Neural crest cell (in vitro differentiated cells): Measurements from ENCODE around the gene CENPM. TPM values are rescaled to one million over a fixed set of nuclear protein-coding genes. Genes with fewer than 3 reads are reported as not detected.

Experiments
- DNase-seq: peaks from one replicate; pipeline ENCODE4 v3.0.0; 2021; ENCODE audit warnings: low read depth, mixed read lengths, low spot score
- H3K27ac Mint-ChIP-seq: one replicate; pipeline ENCODE4 v1.8.0; 2021; ENCODE audit warnings: mild to moderate bottlenecking, mixed read lengths; ENCODE audit not compliant: unreplicated experiment
- H3K27me3 Mint-ChIP-seq: 2 replicates; pipeline ENCODE4 v1.8.0; 2021; ENCODE audit warnings: low read depth, mild to moderate bottlenecking, mixed read lengths
- H3K36me3 Mint-ChIP-seq: 2 replicates; pipeline ENCODE4 v1.8.0; 2021; ENCODE audit warnings: low read depth, mild to moderate bottlenecking, mixed read lengths
- H3K4me1 Mint-ChIP-seq: 2 replicates; pipeline ENCODE4 v1.8.0; 2021; ENCODE audit warnings: mixed read lengths
- H3K4me3 Mint-ChIP-seq: one replicate; pipeline ENCODE4 v1.8.0; 2021; ENCODE audit warnings: mild to moderate bottlenecking, mixed read lengths
- H3K9me3 Mint-ChIP-seq: 2 replicates; pipeline ENCODE4 v1.8.0; 2021; ENCODE audit warnings: mixed read lengths
- CTCF ChIP-seq: fragments of 200-600 bp; sonication (generic); conservative IDR thresholded peaks from 2 replicates; pipeline ENCODE4 v1.5.0; 2021; ENCODE audit warnings: antibody characterized with exemption, mild to moderate bottlenecking
- total RNA-seq: library from RNA; stranded (reverse); gene quantifications from 2 replicates; pipeline ENCODE4 v1.2.1, GENCODE V29; 2021

Gene CENPM
- total RNA-seq, 1 donor from 2014 or later: 48.9 TPM

- Mint-ChIP-seq H3K27me3 (no peaks in the 10 kb centered on the region), H3K36me3 (no peaks in the 10 kb centered on the region), H3K9me3 (no peaks in the 10 kb centered on the region), H3K4me1 (peaks cover 37% of the 10 kb centered on the region), H3K4me3 (peak overlapping the region; percentile 19), H3K27ac (no peak overlapping the region)
- no peak for TF ChIP-seq CTCF
- DNase-seq: no peak
Measured at GRCh38 chr22:41964112-41964491, 17.1 kb upstream of the CENPM start.

GRCh38 chr22:41963453-41964111 is 16.6 kb upstream of the CENPM start:
- H3K4me1 Mint-ChIP-seq: peaks cover 37% of the 10 kb centered on the region
- no peak for DNase-seq
- H3K36me3 Mint-ChIP-seq: no peaks in the 10 kb centered on the region
- H3K4me3 Mint-ChIP-seq: no peak overlapping the region
- no peak for TF ChIP-seq CTCF
- H3K27me3 Mint-ChIP-seq: no peaks in the 10 kb centered on the region
- no peaks in the 10 kb centered on the region for H3K9me3 Mint-ChIP-seq
- H3K27ac Mint-ChIP-seq: peak overlapping the region; percentile 21

GRCh38 chr22:41957941-41958556 is 11.1 kb upstream of the CENPM start:
- no peak for DNase-seq
- Mint-ChIP-seq H3K4me3 (no peak overlapping the region), H3K27me3 (peaks cover 3% of the 10 kb centered on the region), H3K27ac (no peak overlapping the region), H3K36me3 (no peaks in the 10 kb centered on the region), H3K9me3 (no peaks in the 10 kb centered on the region), H3K4me1 (peaks cover 18% of the 10 kb centered on the region)
- TF ChIP-seq CTCF: peak; percentile 45

GRCh38 chr22:41952713-41953112 is 5.8 kb upstream of the CENPM start:
- no peak for TF ChIP-seq CTCF
- peaks cover 40% of the 10 kb centered on the region for H3K4me1 Mint-ChIP-seq

GRCh38 chr22:41951898-41952474 is 5.0 kb upstream of the CENPM start, which contains the start of gene SMIM45:
TSS of gene SMIM45 (plus strand) at chr22:41952150.
- Mint-ChIP-seq H3K36me3 (no peaks in the 10 kb centered on the region), H3K27ac (peak within 1 kb of the TSS; percentile 97), H3K4me3 (peak within 1 kb of the TSS; percentile 52), H3K9me3 (no peaks in the 10 kb centered on the region), H3K4me1 (peaks cover 41% of the 10 kb centered on the region), H3K27me3 (no peaks in the 10 kb centered on the region)
- peak; percentile 45 for DNase-seq
- no peak for TF ChIP-seq CTCF

More at GRCh38 chr22:41952713-41953112, 5.8 kb upstream of the CENPM start:
- Mint-ChIP-seq H3K27me3 (peaks cover 3% of the 10 kb centered on the region), H3K4me3 (no peak overlapping the region), H3K9me3 (no peaks in the 10 kb centered on the region), H3K36me3 (no peaks in the 10 kb centered on the region), H3K27ac (peak overlapping the region; percentile 27)
- DNase-seq: no peak
